Body of pancreas (tissue), 4 donors: ENCODE data around the gene ZNF786. TPM values are rescaled to one million over a fixed set of nuclear protein-coding genes. Genes with fewer than 3 reads are reported as not detected.

Experiments
- ATAC-seq: fragments of 150-250 bp; one replicate; pipeline ENCODE4 v1.9.1; 2016
- DNase-seq, 4 donors: peaks; one replicate each; pipeline ENCODE4 v3.0.0-alpha.2; 2019
- H3K27ac ChIP-seq, 4 donors: fragments of 200-600 bp; sonication (generic); 1 replicate in 3 of 4; 2 replicates in 1 of 4; pipeline versions ENCODE4 v1.5.1 to v1.6.1; 2016 to 2019; ENCODE audit warnings: mild to moderate bottlenecking in 1 of 4, mixed read lengths in 1 of 4, moderate library complexity in 1 of 4
- H3K27me3 ChIP-seq, 2 donors: fragments of 200-600 bp; sonication (generic); one replicate each; pipeline ENCODE4 v1.6.0; 2016; ENCODE audit warnings: mild to moderate bottlenecking in 1 of 2
- H3K36me3 ChIP-seq, 2 donors: fragments of 200-600 bp; sonication (generic); replicated peaks in 1 of 2; 2 replicates each; pipeline ENCODE4 v1.5.1; 2016; ENCODE audit warnings: low read depth in 2 of 2; ENCODE audit not compliant: insufficient read depth in 1 of 2
- H3K4me1 ChIP-seq: fragments of 200-600 bp; sonication (generic); one replicate; pipeline ENCODE4 v1.6.0; 2016
- H3K4me3 ChIP-seq, 2 donors: fragments of 200-600 bp; sonication (generic); 1 replicate in 1 of 2; 2 replicates in 1 of 2; pipeline ENCODE4 v1.5.1; 2016 to 2019
- H3K9me3 ChIP-seq, 3 donors: fragments of 200-600 bp; sonication (generic); 1 replicate in 2 of 3; 2 replicates in 1 of 3; pipeline ENCODE4 v1.5.1; 2016
- CTCF ChIP-seq, 7 experiments: fragments of 450-650 bp in 4 of 7; fragments of 200-600 bp in 3 of 7; sonication (generic) in 3 of 7; IDR thresholded peaks; one replicate each; pipeline ENCODE4 v1.5.1; 2016 to 2019; ENCODE audit warnings: antibody characterized with exemption in 7 of 7
- POLR2A ChIP-seq, 3 donors: fragments of 450-650 bp; IDR thresholded peaks; one replicate each; pipeline ENCODE4 v1.6.1; 2016; ENCODE audit warnings: antibody characterized with exemption in 3 of 3, mild to moderate bottlenecking in 2 of 3
- WGBS, 2 donors: methylation state at CpG; one replicate each; pipeline ENCODE4 v1.1.5; 2017; 5-methylcytosine and 5-hydroxymethylcytosine counted together
- intact Hi-C: fragments of 100-400 bp; cut with DNase I; formaldehyde crosslinking; loops from one replicate; pipeline ENCODE4 v1.15.1; 2023
- total RNA-seq, 2 donors: library from RNA; depleted of rRNA; stranded (reverse); fragments of >200 nt; gene quantifications; one replicate each; pipeline ENCODE4 v1.1.0, GENCODE V29; 2016

Gene ZNF786
- total RNA-seq, 2 donors from 2014 or later = 1.8 to 5.9 TPM

- Histone ChIP-seq H3K27me3 (no peaks in the 10 kb centered on the region), H3K27ac (no peak overlapping the region), H3K4me3 (no peak overlapping the region), H3K9me3 (no peaks in the 10 kb centered on the region), H3K36me3 (peaks cover 0 to 6% of the 10 kb centered on the region in 2 donors), H3K4me1 (no peaks in the 10 kb centered on the region)
- TF ChIP-seq CTCF (IDR thresholded peaks at IDR 0.05) (no peak), POLR2A (IDR thresholded peaks at IDR 0.05) (no peak)
- intact Hi-C loops = no loop called here
- ATAC-seq (no peak), DNase-seq (no peak)
- 78 to 91% methylated on average over 3 of the region's 3 CpGs for WGBS, 2 donors
Observed at GRCh38 chr7:149074116-149074885, 16.2 kb downstream of the ZNF786 start.

- Histone ChIP-seq H3K4me1 (no peaks in the 10 kb centered on the region), H3K27ac (no peak overlapping the region), H3K4me3 (no peak overlapping the region), H3K27me3 (no peaks in the 10 kb centered on the region), H3K9me3 (no peaks in the 10 kb centered on the region), H3K36me3 (peaks cover 0 to 6% of the 10 kb centered on the region in 2 donors)
- no peak for DNase-seq
- TF ChIP-seq CTCF (IDR thresholded peaks at IDR 0.05) = no peak
- intact Hi-C loops = no loop called here
- 87 to 89% methylated on average over 4 of the region's 4 CpGs for WGBS, 2 donors
- no peak for ATAC-seq
Observed at GRCh38 chr7:149072438-149072775, 18.1 kb downstream of the ZNF786 start.

- ATAC-seq (no peak), DNase-seq (no peak)
- Histone ChIP-seq H3K4me1 (no peaks in the 10 kb centered on the region), H3K4me3 (no peak overlapping the region), H3K9me3 (no peaks in the 10 kb centered on the region), H3K27me3 (no peaks in the 10 kb centered on the region), H3K36me3 (peaks cover 0 to 6% of the 10 kb centered on the region in 2 donors), H3K27ac (no peak overlapping the region)
- TF ChIP-seq CTCF (IDR thresholded peaks at IDR 0.05) (no peak), POLR2A (IDR thresholded peaks at IDR 0.05) (no peak)
- 88 to 92% methylated on average over 19 to 46 of the region's 46 CpGs for WGBS, 2 donors
- intact Hi-C loops = no loop called here
Observed at GRCh38 chr7:149071641-149072437, 18.7 kb downstream of the ZNF786 start.

GRCh38 chr7:149071182-149071635 is 19.3 kb downstream of the ZNF786 start:
- TF ChIP-seq CTCF (IDR thresholded peaks at IDR 0.05) (no peak), POLR2A (IDR thresholded peaks at IDR 0.05) (no peak)
- 95 to 96% methylated on average over 7 to 23 of the region's 29 CpGs for WGBS, 2 donors
- H3K27me3 ChIP-seq = no peaks in the 10 kb centered on the region
- DNase-seq (no peak), ATAC-seq (no peak)
- no peak overlapping the region for H3K4me3 ChIP-seq
- H3K36me3 ChIP-seq = peaks cover 0 to 5% of the 10 kb centered on the region in 2 donors
- intact Hi-C loops = no loop called here
- H3K27ac ChIP-seq = no peak overlapping the region
- no peaks in the 10 kb centered on the region for H3K4me1 ChIP-seq
- H3K9me3 ChIP-seq = no peaks in the 10 kb centered on the region
